ENCODE measurements around the gene GAK.

The GAK gene

GRCh38 chr4:891747-892146 lies 40.4 kb downstream of the GAK start:
- TF ChIP-seq Cebpa-rat (IDR thresholded peaks at IDR 0.05): no peak
- Histone ChIP-seq H3K36me3 (peaks cover 100% of the 10 kb centered on the region), H3K9ac (no peak overlapping the region), H3K4me3 (no peak overlapping the region), H3K9me3 (no peaks in the 10 kb centered on the region), H3K27ac (no peak overlapping the region), H3K4me1 (no peaks in the 10 kb centered on the region), H3K4me2 (no peak overlapping the region), H4K20me1 (peaks cover 58% of the 10 kb centered on the region), H3K27me3 (no peaks in the 10 kb centered on the region)

GRCh38 chr4:890036-890695 lies 42.0 kb downstream of the GAK start:
- no peaks in the 10 kb centered on the region for H3K27me3 ChIP-seq
- H3K4me1 ChIP-seq: no peaks in the 10 kb centered on the region
- no peak overlapping the region for H3K4me3 ChIP-seq
- TF ChIP-seq Cebpa-rat (IDR thresholded peaks at IDR 0.05): no peak
- peaks cover 61% of the 10 kb centered on the region for H4K20me1 ChIP-seq
- no peaks in the 10 kb centered on the region for H3K9me3 ChIP-seq
- no peak overlapping the region for H3K27ac ChIP-seq
- H3K36me3 ChIP-seq: peaks cover 100% of the 10 kb centered on the region
- H3K4me2 ChIP-seq: no peak overlapping the region
- no peak overlapping the region for H3K9ac ChIP-seq

GRCh38 chr4:889516-889915 lies 42.6 kb downstream of the GAK start:
- no peaks in the 10 kb centered on the region for H3K27me3 ChIP-seq
- H4K20me1 ChIP-seq: peaks cover 64% of the 10 kb centered on the region
- H3K4me2 ChIP-seq: no peak overlapping the region
- H3K4me3 ChIP-seq: no peak overlapping the region
- H3K4me1 ChIP-seq: no peaks in the 10 kb centered on the region
- peaks cover 100% of the 10 kb centered on the region for H3K36me3 ChIP-seq
- no peaks in the 10 kb centered on the region for H3K9me3 ChIP-seq
- no peak for TF ChIP-seq Cebpa-rat (IDR thresholded peaks at IDR 0.05)
- H3K9ac ChIP-seq: no peak overlapping the region
- no peak overlapping the region for H3K27ac ChIP-seq

- Histone ChIP-seq H3K36me3 (peaks cover 100% of the 10 kb centered on the region), H3K4me1 (no peaks in the 10 kb centered on the region), H3K4me3 (no peak overlapping the region)
Measured at GRCh38 chr4:888029-888428, 44.1 kb downstream of the GAK start.

GRCh38 chr4:887034-887763 lies 44.9 kb downstream of the GAK start:
- H3K27ac ChIP-seq: no peak overlapping the region
- H3K36me3 ChIP-seq: peaks cover 100% of the 10 kb centered on the region
- H3K4me3 ChIP-seq: no peak overlapping the region
- no peaks in the 10 kb centered on the region for H3K4me1 ChIP-seq
- no peaks in the 10 kb centered on the region for H3K27me3 ChIP-seq
- no peak for TF ChIP-seq Cebpa-rat (IDR thresholded peaks at IDR 0.05)
- peaks cover 67% of the 10 kb centered on the region for H4K20me1 ChIP-seq
- no peak overlapping the region for H3K4me2 ChIP-seq
- no peaks in the 10 kb centered on the region for H3K9me3 ChIP-seq
- no peak overlapping the region for H3K9ac ChIP-seq

More at GRCh38 chr4:888029-888428, 44.1 kb downstream of the GAK start:
- no peak overlapping the region for H3K4me2 ChIP-seq
- no peaks in the 10 kb centered on the region for H3K9me3 ChIP-seq
- H4K20me1 ChIP-seq: peaks cover 75% of the 10 kb centered on the region
- H3K27ac ChIP-seq: no peak overlapping the region
- H3K27me3 ChIP-seq: no peaks in the 10 kb centered on the region
- no peak for TF ChIP-seq Cebpa-rat (IDR thresholded peaks at IDR 0.05)
- no peak overlapping the region for H3K9ac ChIP-seq

- peaks cover 100% of the 10 kb centered on the region for H3K36me3 ChIP-seq
Measured at GRCh38 chr4:886244-886643, 45.9 kb downstream of the GAK start.

GRCh38 chr4:885353-885752 lies 46.8 kb downstream of the GAK start:
- H4K20me1 ChIP-seq: peaks cover 51% of the 10 kb centered on the region
- peaks cover 100% of the 10 kb centered on the region for H3K36me3 ChIP-seq
- no peak overlapping the region for H3K4me2 ChIP-seq
- no peak overlapping the region for H3K27ac ChIP-seq
- H3K4me3 ChIP-seq: no peak overlapping the region
- no peak for TF ChIP-seq Cebpa-rat (IDR thresholded peaks at IDR 0.05)
- no peaks in the 10 kb centered on the region for H3K4me1 ChIP-seq
- H3K9me3 ChIP-seq: no peaks in the 10 kb centered on the region
- no peaks in the 10 kb centered on the region for H3K27me3 ChIP-seq
- H3K9ac ChIP-seq: no peak overlapping the region

More at GRCh38 chr4:886244-886643, 45.9 kb downstream of the GAK start:
- H3K4me2 ChIP-seq: no peak overlapping the region
- no peaks in the 10 kb centered on the region for H3K4me1 ChIP-seq
- no peak overlapping the region for H3K9ac ChIP-seq
- H3K27me3 ChIP-seq: no peaks in the 10 kb centered on the region
- H3K9me3 ChIP-seq: no peaks in the 10 kb centered on the region
- peaks cover 58% of the 10 kb centered on the region for H4K20me1 ChIP-seq
- H3K4me3 ChIP-seq: no peak overlapping the region
- no peak overlapping the region for H3K27ac ChIP-seq
- TF ChIP-seq Cebpa-rat (IDR thresholded peaks at IDR 0.05): no peak

GRCh38 chr4:884896-885295 lies 47.2 kb downstream of the GAK start:
- Histone ChIP-seq H3K4me2 (no peak overlapping the region), H4K20me1 (peaks cover 50% of the 10 kb centered on the region), H3K27ac (no peak overlapping the region), H3K9me3 (no peaks in the 10 kb centered on the region), H3K36me3 (peaks cover 100% of the 10 kb centered on the region), H3K9ac (no peak overlapping the region), H3K4me1 (no peaks in the 10 kb centered on the region), H3K27me3 (no peaks in the 10 kb centered on the region), H3K4me3 (no peak overlapping the region)
- TF ChIP-seq Cebpa-rat (IDR thresholded peaks at IDR 0.05): no peak

- H3K9ac ChIP-seq: no peak overlapping the region
- no peaks in the 10 kb centered on the region for H3K27me3 ChIP-seq
- no peaks in the 10 kb centered on the region for H3K9me3 ChIP-seq
- no peak overlapping the region for H3K4me2 ChIP-seq
- H3K27ac ChIP-seq: no peak overlapping the region
- H3K4me3 ChIP-seq: no peak overlapping the region
- no peak for TF ChIP-seq Cebpa-rat (IDR thresholded peaks at IDR 0.05)
- no peaks in the 10 kb centered on the region for H3K4me1 ChIP-seq
- H3K36me3 ChIP-seq: peaks cover 100% of the 10 kb centered on the region
- peaks cover 56% of the 10 kb centered on the region for H4K20me1 ChIP-seq
Measured at GRCh38 chr4:884259-884658, 47.9 kb downstream of the GAK start.

- Histone ChIP-seq H3K36me3 (peaks cover 100% of the 10 kb centered on the region), H3K4me1 (no peaks in the 10 kb centered on the region), H3K27me3 (no peaks in the 10 kb centered on the region), H3K9me3 (no peaks in the 10 kb centered on the region), H4K20me1 (peaks cover 62% of the 10 kb centered on the region), H3K27ac (no peak overlapping the region), H3K4me3 (no peak overlapping the region), H3K4me2 (no peak overlapping the region), H3K9ac (no peak overlapping the region)
- no peak for TF ChIP-seq Cebpa-rat (IDR thresholded peaks at IDR 0.05)
Measured at GRCh38 chr4:883377-884095, 48.6 kb downstream of the GAK start.
